ENCODE results near the gene PTPRF.

GRCh38 chr1:43549921-43550597 is 19.4 kb downstream of the PTPRF start:
- TF ChIP-seq CTCF (IDR thresholded peaks at IDR 0.05 in 8 of 11, conservative IDR thresholded peaks at IDR 0.05 in 3 of 11) (no peak), POLR2A (IDR thresholded peaks at IDR 0.05) (no peak)

All from spleen (tissue), 7 donors.